K562 (cell line): ENCODE data around the gene COPB2. TPM values are rescaled to one million over a fixed set of nuclear protein-coding genes. Genes with fewer than 3 reads are reported as not detected.
A peak's percentile ranks its signal among the peaks of the same experiment; 100 is the strongest.

ENCODE experiments used
- ATF1 ChIP-seq, 2 experiments: fragments of 450-650 bp in 1 of 2; IDR thresholded peaks; 2 replicates each; pipeline ENCODE4 v1.6.1; 2016; ENCODE audit warnings: missing compliant biosample characterization in 1 of 2, missing genetic modification characterization in 1 of 2
- CBFA2T3 ChIP-seq: fragments of 450-650 bp; IDR thresholded peaks from 2 replicates; pipeline ENCODE4 v1.6.1; 2017
- CBX3 ChIP-seq, 2 experiments: IDR thresholded peaks; 1 replicate in 1 of 2; 2 replicates in 1 of 2; pipeline ENCODE4 v1.6.1; 2012; ENCODE audit warnings: inconsistent platforms in 2 of 2, low read length in 2 of 2, borderline replicate concordance in 1 of 2, control low read depth in 1 of 2
- EHMT2 ChIP-seq: fragments of 450-650 bp; IDR thresholded peaks from 2 replicates; pipeline ENCODE4 v1.6.1; 2018; ENCODE audit warnings: antibody characterized with exemption
- HCFC1 ChIP-seq: IDR thresholded peaks from 2 replicates; pipeline ENCODE4 v1.6.1; 2012; ENCODE audit warnings: low read depth, low read length, improper control_type of control experiment
- HNRNPK ChIP-seq: fragments of 200-400 bp; formaldehyde crosslinking; IDR thresholded peaks from one replicate; pipeline ENCODE4 v1.6.1; 2018; ENCODE audit warnings: mild to moderate bottlenecking, low read depth, low read length; ENCODE audit not compliant: poor library complexity, severe bottlenecking
- MECOM ChIP-seq: fragments of 250-450 bp; sonication (Bioruptor Pico); IDR thresholded peaks from 2 replicates; pipeline ENCODE4 v1.8.0; 2022; ENCODE audit warnings: inconsistent platforms
- MIER1 ChIP-seq: fragments of 450-650 bp; IDR thresholded peaks from 2 replicates; pipeline ENCODE4 v1.6.1; 2016; ENCODE audit warnings: antibody characterized with exemption, mild to moderate bottlenecking, low read depth
- NFE2L1 ChIP-seq: fragments of 450-650 bp; IDR thresholded peaks from 2 replicates; pipeline ENCODE4 v1.6.1; 2016; ENCODE audit warnings: missing genetic modification characterization, low read depth, mild to moderate bottlenecking, missing compliant biosample characterization, moderate library complexity, borderline replicate concordance
- RBBP5 ChIP-seq: fragments of 200-600 bp; sonication (generic); IDR thresholded peaks from 2 replicates; pipeline ENCODE4 v1.6.1; 2012; ENCODE audit warnings: borderline replicate concordance, mild to moderate bottlenecking, low read length, control low read depth, inconsistent platforms; ENCODE audit not compliant: insufficient read depth, poor library complexity, severe bottlenecking
- RCOR1 ChIP-seq, 2 experiments: IDR thresholded peaks; 2 replicates each; pipeline ENCODE4 v1.6.1; 2012; ENCODE audit warnings: low read depth in 2 of 2, low read length in 2 of 2, borderline replicate concordance in 1 of 2, improper control_type of control experiment in 1 of 2
- RNF2 ChIP-seq: sonication (generic); IDR thresholded peaks from 2 replicates; pipeline ENCODE4 v1.6.1; 2016
- SMC3 ChIP-seq: conservative IDR thresholded peaks from 2 replicates; pipeline ENCODE4 v1.6.1; 2011; ENCODE audit warnings: low read depth, low read length, improper control_type of control experiment; ENCODE audit not compliant: insufficient read depth
- TAL1 ChIP-seq: fragments of 450-650 bp; IDR thresholded peaks from 2 replicates; pipeline ENCODE4 v1.6.1; 2016; ENCODE audit warnings: mild to moderate bottlenecking
- ZKSCAN1 ChIP-seq: fragments of 150-350 bp; IDR thresholded peaks from 2 replicates; pipeline ENCODE4 v1.6.1; 2016; ENCODE audit warnings: low read depth, low read length
- ZKSCAN8 ChIP-seq: fragments of 200-800 bp; sonication (Bioruptor generic); IDR thresholded peaks from 2 replicates; pipeline ENCODE4 v1.6.1; 2016; ENCODE audit warnings: missing genetic modification characterization, missing compliant biosample characterization
- ZNF124 ChIP-seq: sonication (generic); formaldehyde crosslinking; IDR thresholded peaks from 2 replicates; pipeline ENCODE4 v1.8.1; 2022; ENCODE audit warnings: missing genetic modification reagents
- ZNF175 ChIP-seq: fragments of 200-800 bp; sonication (Bioruptor generic); IDR thresholded peaks from 2 replicates; pipeline ENCODE4 v1.6.1; 2016; ENCODE audit warnings: low read depth, mild to moderate bottlenecking, missing genetic modification characterization, missing compliant biosample characterization
- ZNF583 ChIP-seq: fragments of 250-450 bp; sonication (Bioruptor Pico); IDR thresholded peaks from 2 replicates; pipeline ENCODE4 v1.4.0; 2020
- polyA plus RNA-seq, 8 experiments: library from polyadenylated mRNA; depleted of rRNA in 4 of 8; stranded (reverse) in 5 of 8; unstranded in 3 of 8; fragments of >200 nt; fragmentation: Nextera tagmentation in 2 of 8; fragmentation: Illumina TruSeq in 1 of 8; extraction: Ambion mirVana in 2 of 8; extraction: Trizol in 1 of 8; gene quantifications; 2 replicates each; pipeline versions ENCODE4 v1.2.1 to v1.2.3, GENCODE V29; 2011 to 2014; ENCODE audit warnings: inconsistent platforms in 1 of 8, missing spikeins in 1 of 8
- total RNA-seq, 7 experiments: library from RNA; depleted of rRNA in 6 of 7; stranded (reverse); fragments of >200 nt in 6 of 7; fragmentation: Illumina TruSeq in 2 of 7; extraction: Trizol in 2 of 7; gene quantifications; 2 replicates each; pipeline versions ENCODE4 v1.2.1 to v1.2.3, GENCODE V29; 2011 to 2021; ENCODE audit warnings: low replicate concordance in 1 of 7
- TF ChIP-seq, protein P1 (sequence below): fragments of 450-650 bp; formaldehyde crosslinking; conservative IDR thresholded peaks from 2 replicates; pipeline ENCODE4 v1.4.0; 2022; ENCODE audit warnings: mild to moderate bottlenecking, missing genetic modification characterization
- TF ChIP-seq, protein P2 (sequence below), 2 experiments: fragments of 450-650 bp in 1 of 2; sonication (generic) in 1 of 2; formaldehyde crosslinking in 1 of 2; IDR thresholded peaks in 1 of 2; conservative IDR thresholded peaks in 1 of 2; 2 replicates each; pipeline versions ENCODE4 v1.6.1 to v1.8.1; 2016 to 2023; ENCODE audit warnings: mild to moderate bottlenecking in 2 of 2, moderate library complexity in 2 of 2, inconsistent platforms in 1 of 2, missing genetic modification reagents in 1 of 2
- TF ChIP-seq, protein P3 (sequence below): fragments of 450-650 bp; formaldehyde crosslinking; IDR thresholded peaks from 2 replicates; pipeline ENCODE4 v1.4.0; 2022; ENCODE audit warnings: missing genetic modification characterization
- TF ChIP-seq, protein P4 (sequence below): fragments of 250-450 bp; sonication (Bioruptor Pico); IDR thresholded peaks from 2 replicates; pipeline ENCODE4 v1.8.0; 2021; ENCODE audit warnings: mild to moderate bottlenecking, moderate library complexity
- TF ChIP-seq, protein P5 (sequence below): sonication (generic); formaldehyde crosslinking; IDR thresholded peaks from 2 replicates; pipeline ENCODE4 v1.8.0; 2022; ENCODE audit warnings: missing genetic modification reagents, mild to moderate bottlenecking, moderate library complexity, borderline replicate concordance

The COPB2 gene
- total and polyA plus RNA-seq, 9 of the 15 experiments (the other 6 are each of a cell fraction or from before 2014, with no cell fraction given): 64.3 to 189 (median 130) TPM

DNA sequence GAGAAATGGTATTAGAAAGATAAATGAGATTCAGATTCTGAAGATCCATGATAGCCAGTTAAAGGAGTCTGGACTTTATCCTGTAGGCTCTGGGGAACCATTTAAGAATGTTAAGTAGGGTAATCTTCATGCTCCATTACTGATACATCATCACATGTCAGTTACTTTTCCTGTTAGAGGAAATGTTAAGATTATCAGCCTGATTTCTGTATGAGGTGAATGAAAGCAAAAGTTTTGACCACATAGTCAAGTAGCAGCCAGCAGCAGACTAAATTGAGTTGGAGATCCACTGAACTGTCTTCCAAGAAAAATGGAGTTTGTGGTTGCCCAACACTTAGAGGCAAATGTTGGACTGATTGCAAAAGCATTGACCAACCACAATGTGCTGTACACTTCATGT is 4.7 kb upstream of the COPB2 start (continued):
- TF ChIP-seq, protein P1, sequence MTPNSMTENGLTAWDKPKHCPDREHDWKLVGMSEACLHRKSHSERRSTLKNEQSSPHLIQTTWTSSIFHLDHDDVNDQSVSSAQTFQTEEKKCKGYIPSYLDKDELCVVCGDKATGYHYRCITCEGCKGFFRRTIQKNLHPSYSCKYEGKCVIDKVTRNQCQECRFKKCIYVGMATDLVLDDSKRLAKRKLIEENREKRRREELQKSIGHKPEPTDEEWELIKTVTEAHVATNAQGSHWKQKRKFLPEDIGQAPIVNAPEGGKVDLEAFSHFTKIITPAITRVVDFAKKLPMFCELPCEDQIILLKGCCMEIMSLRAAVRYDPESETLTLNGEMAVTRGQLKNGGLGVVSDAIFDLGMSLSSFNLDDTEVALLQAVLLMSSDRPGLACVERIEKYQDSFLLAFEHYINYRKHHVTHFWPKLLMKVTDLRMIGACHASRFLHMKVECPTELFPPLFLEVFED (CRISPR knock-in tag): no peak
- TF ChIP-seq ZNF124 (CRISPR knock-in tag) (no peak), NFE2L1 (tag) (no peak), SMC3 (no peak), ZNF583 (CRISPR knock-in tag) (no peak), MECOM (CRISPR knock-in tag) (peak; percentile 59; the same call in 1 of the 2 replicates), HNRNPK (no peak), TAL1 (peak; percentile 34; the same call in 1 of the 2 replicates), ATF1 (CRISPR knock-in tag; IDR thresholded peaks at IDR 0.05) (no peak), ATF1 (tag; IDR thresholded peaks at IDR 0.05) (no peak), RNF2 (peak; percentile 21; the same call in 1 of the 2 replicates), ZKSCAN1 (no peak), RBBP5 (no peak), EHMT2 (no peak), ZNF175 (no peak), HCFC1 (no peak), MIER1 (no peak), CBX3 (IDR thresholded peaks at IDR 0.05; ENCODE audit: borderline replicate concordance in 1 of 2, low read length in 2 of 2) (no peak), ZKSCAN8 (CRISPR knock-in tag) (no peak), RCOR1 (IDR thresholded peaks at IDR 0.05; ENCODE audit: borderline replicate concordance in 1 of 2, low read depth in 2 of 2, low read length in 2 of 2) (0 out of 4 replicates have a peak, but pooled peaks of 1 of the 2 experiments have one; percentile 10), CBFA2T3 (peak; percentile 59)
- TF ChIP-seq, protein P2, sequence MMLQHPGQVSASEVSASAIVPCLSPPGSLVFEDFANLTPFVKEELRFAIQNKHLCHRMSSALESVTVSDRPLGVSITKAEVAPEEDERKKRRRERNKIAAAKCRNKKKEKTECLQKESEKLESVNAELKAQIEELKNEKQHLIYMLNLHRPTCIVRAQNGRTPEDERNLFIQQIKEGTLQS (IDR thresholded peaks at IDR 0.05): no peak
- TF ChIP-seq, protein P2 (CRISPR knock-in tag; conservative IDR thresholded peaks at IDR 0.05): no peak
- TF ChIP-seq, protein P3, sequence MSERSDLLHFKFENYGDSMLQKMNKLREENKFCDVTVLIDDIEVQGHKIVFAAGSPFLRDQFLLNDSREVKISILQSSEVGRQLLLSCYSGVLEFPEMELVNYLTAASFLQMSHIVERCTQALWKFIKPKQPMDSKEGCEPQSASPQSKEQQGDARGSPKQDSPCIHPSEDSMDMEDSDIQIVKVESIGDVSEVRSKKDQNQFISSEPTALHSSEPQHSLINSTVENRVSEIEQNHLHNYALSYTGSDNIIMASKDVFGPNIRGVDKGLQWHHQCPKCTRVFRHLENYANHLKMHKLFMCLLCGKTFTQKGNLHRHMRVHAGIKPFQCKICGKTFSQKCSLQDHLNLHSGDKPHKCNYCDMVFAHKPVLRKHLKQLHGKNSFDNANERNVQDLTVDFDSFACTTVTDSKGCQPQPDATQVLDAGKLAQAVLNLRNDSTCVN (CRISPR knock-in tag): no peak
- TF ChIP-seq, protein P4, sequence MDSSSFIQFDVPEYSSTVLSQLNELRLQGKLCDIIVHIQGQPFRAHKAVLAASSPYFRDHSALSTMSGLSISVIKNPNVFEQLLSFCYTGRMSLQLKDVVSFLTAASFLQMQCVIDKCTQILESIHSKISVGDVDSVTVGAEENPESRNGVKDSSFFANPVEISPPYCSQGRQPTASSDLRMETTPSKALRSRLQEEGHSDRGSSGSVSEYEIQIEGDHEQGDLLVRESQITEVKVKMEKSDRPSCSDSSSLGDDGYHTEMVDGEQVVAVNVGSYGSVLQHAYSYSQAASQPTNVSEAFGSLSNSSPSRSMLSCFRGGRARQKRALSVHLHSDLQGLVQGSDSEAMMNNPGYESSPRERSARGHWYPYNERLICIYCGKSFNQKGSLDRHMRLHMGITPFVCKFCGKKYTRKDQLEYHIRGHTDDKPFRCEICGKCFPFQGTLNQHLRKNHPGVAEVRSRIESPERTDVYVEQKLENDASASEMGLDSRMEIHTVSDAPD: no peak
- TF ChIP-seq, protein P5, sequence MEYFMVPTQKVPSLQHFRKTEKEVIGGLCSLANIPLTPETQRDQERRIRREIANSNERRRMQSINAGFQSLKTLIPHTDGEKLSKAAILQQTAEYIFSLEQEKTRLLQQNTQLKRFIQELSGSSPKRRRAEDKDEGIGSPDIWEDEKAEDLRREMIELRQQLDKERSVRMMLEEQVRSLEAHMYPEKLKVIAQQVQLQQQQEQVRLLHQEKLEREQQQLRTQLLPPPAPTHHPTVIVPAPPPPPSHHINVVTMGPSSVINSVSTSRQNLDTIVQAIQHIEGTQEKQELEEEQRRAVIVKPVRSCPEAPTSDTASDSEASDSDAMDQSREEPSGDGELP (CRISPR knock-in tag): no peak
